Gastroesophageal sphincter (tissue), 4 donors: ENCODE measurements around the gene PTAR1. TPM values are rescaled to one million over a fixed set of nuclear protein-coding genes. Genes with fewer than 3 reads are reported as not detected.

Source experiments
- ATAC-seq: fragments of 150-250 bp; one replicate; pipeline ENCODE4 v1.9.1; 2016; ENCODE audit warnings: mild to moderate bottlenecking, moderate library complexity
- H3K27ac ChIP-seq, 4 donors: fragments of 200-600 bp; sonication (generic) in 3 of 4; 1 replicate in 3 of 4; 2 replicates in 1 of 4; pipeline ENCODE4 v1.5.1; 2016 to 2019
- H3K27me3 ChIP-seq: fragments of 200-600 bp; sonication (generic); one replicate; pipeline ENCODE4 v1.5.1; 2019
- H3K36me3 ChIP-seq, 2 donors: fragments of 200-600 bp; sonication (generic); one replicate each; pipeline ENCODE4 v1.5.1; 2019; ENCODE audit warnings: control low read depth in 1 of 2
- H3K4me1 ChIP-seq, 3 donors: fragments of 200-600 bp; sonication (generic); 1 replicate in 2 of 3; 2 replicates in 1 of 3; pipeline ENCODE4 v1.5.1; 2016 to 2019; ENCODE audit warnings: control low read depth in 2 of 3
- H3K4me3 ChIP-seq, 2 donors: fragments of 200-600 bp; sonication (generic); one replicate each; pipeline ENCODE4 v1.5.1; 2019; ENCODE audit warnings: mild to moderate bottlenecking in 1 of 2, moderate library complexity in 1 of 2
- H3K9me3 ChIP-seq, 3 donors: fragments of 200-600 bp; sonication (generic); one replicate each; pipeline ENCODE4 v1.5.1; 2017 to 2019; ENCODE audit warnings: control low read depth in 2 of 3
- CTCF ChIP-seq, 4 experiments: fragments of 200-600 bp in 2 of 4; fragments of 450-650 bp in 2 of 4; sonication (generic) in 1 of 4; IDR thresholded peaks; one replicate each; pipeline ENCODE4 v1.5.1; 2017 to 2019; ENCODE audit warnings: antibody characterized with exemption in 4 of 4, mild to moderate bottlenecking in 2 of 4, moderate library complexity in 2 of 4
- EP300 ChIP-seq: sonication (generic); formaldehyde crosslinking; IDR thresholded peaks from one replicate; pipeline ENCODE4 v1.6.1; 2017; ENCODE audit warnings: antibody characterized with exemption, mild to moderate bottlenecking
- POLR2A ChIP-seq, 2 donors: fragments of 450-650 bp; IDR thresholded peaks; one replicate each; pipeline ENCODE4 v1.6.1; 2017; ENCODE audit warnings: antibody characterized with exemption in 2 of 2, mild to moderate bottlenecking in 2 of 2, moderate library complexity in 1 of 2
- POLR2AphosphoS5 ChIP-seq: sonication (generic); formaldehyde crosslinking; IDR thresholded peaks from one replicate; pipeline ENCODE4 v1.6.1; 2017; ENCODE audit warnings: antibody characterized with exemption
- WGBS, 2 donors: methylation state at CpG; one replicate each; pipeline ENCODE4 v1.1.5; 2018; ENCODE audit warnings: low coverage in 1 of 2; 5-methylcytosine and 5-hydroxymethylcytosine counted together
- total RNA-seq, 4 donors: library from RNA; depleted of rRNA; stranded (reverse); fragments of >200 nt; gene quantifications; one replicate each; pipeline ENCODE4 v1.1.0, GENCODE V29; 2016

Gene PTAR1
- total RNA-seq, 4 donors from 2014 or later: 55.0 to 91.8 (median 68.5) TPM

DNA sequence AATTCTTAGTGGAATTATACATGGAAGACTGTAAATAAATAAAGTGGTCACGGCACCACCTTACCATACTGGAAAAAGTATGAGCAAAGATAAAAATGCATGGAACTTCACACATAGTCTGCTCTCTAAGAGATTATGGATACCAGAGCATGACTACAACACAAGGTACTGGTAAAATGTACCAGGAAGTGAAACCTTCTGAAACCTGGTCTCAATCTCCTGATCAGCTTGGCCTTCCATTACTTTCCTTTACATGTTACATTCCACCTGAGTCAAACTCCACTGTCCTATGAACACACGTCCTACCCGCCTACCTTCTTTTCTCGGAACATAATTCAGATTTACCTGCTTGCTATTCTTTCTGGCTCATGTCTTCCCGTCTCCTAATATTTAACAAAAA, 15.9 kb downstream of the PTAR1 start:
- H3K4me3 ChIP-seq: no peak overlapping the region
- H3K36me3 ChIP-seq: peaks cover 0 to 46% of the 10 kb centered on the region in 2 donors
- TF ChIP-seq POLR2A (IDR thresholded peaks at IDR 0.05): no peak
- no peak for TF ChIP-seq POLR2AphosphoS5
- no peak for TF ChIP-seq CTCF (IDR thresholded peaks at IDR 0.05)
- no peak for TF ChIP-seq EP300
- no peaks in the 10 kb centered on the region for H3K9me3 ChIP-seq
- no peaks in the 10 kb centered on the region for H3K27me3 ChIP-seq
- 83 to 93% methylated on average over 5 of the region's 5 CpGs for WGBS, 2 donors
- H3K4me1 ChIP-seq: peaks cover 0 to 32% (median 0%) of the 10 kb centered on the region in 3 donors
- H3K27ac ChIP-seq: no peak overlapping the region
- ATAC-seq: no peak

GRCh38 chr9:69740872-69741505, 18.8 kb downstream of the PTAR1 start:
- no peak overlapping the region for H3K4me3 ChIP-seq
- no peak overlapping the region for H3K27ac ChIP-seq
- H3K9me3 ChIP-seq: no peaks in the 10 kb centered on the region
- H3K27me3 ChIP-seq: no peaks in the 10 kb centered on the region
- peaks cover 0 to 37% of the 10 kb centered on the region in 2 donors for H3K36me3 ChIP-seq
- 92 to 94% methylated on average over 2 of the region's 2 CpGs for WGBS, 2 donors
- H3K4me1 ChIP-seq: peaks cover 0 to 8% (median 0%) of the 10 kb centered on the region in 3 donors
- TF ChIP-seq CTCF (IDR thresholded peaks at IDR 0.05) (no peak), POLR2AphosphoS5 (no peak), EP300 (no peak), POLR2A (IDR thresholded peaks at IDR 0.05) (no peak)
- ATAC-seq: no peak

DNA sequence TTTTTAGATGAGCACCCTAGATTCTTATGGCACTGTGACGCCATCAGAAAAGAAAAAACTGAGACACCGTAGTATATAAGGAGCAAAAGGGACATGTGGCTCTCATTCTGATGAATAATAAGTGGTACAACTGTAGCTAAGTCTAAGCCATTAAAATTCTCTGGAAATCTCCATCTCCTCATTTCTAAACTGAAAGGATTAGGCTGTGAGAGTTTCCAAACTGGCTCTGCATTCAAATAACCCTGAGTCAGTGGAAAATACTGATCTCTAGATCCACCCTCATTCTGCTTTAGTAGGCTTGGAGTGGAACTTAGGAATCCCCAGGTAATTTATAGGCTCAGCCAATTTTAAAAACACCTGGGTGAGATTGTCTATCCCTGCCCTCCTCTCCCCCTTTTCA, 28.5 kb downstream of the PTAR1 start:
- Histone ChIP-seq H3K27ac (no peak overlapping the region), H3K9me3 (no peaks in the 10 kb centered on the region), H3K4me1 (no peaks in the 10 kb centered on the region), H3K4me3 (no peak overlapping the region), H3K36me3 (peaks cover 4 to 59% of the 10 kb centered on the region in 2 donors), H3K27me3 (no peaks in the 10 kb centered on the region)
- ATAC-seq: no peak
- WGBS, 2 donors: 98 to 100% methylated on average over 1 to 2 of the region's 2 CpGs
- no peak for TF ChIP-seq POLR2AphosphoS5
- no peak for TF ChIP-seq EP300
- no peak for TF ChIP-seq CTCF (IDR thresholded peaks at IDR 0.05)
- TF ChIP-seq POLR2A (IDR thresholded peaks at IDR 0.05): no peak

DNA sequence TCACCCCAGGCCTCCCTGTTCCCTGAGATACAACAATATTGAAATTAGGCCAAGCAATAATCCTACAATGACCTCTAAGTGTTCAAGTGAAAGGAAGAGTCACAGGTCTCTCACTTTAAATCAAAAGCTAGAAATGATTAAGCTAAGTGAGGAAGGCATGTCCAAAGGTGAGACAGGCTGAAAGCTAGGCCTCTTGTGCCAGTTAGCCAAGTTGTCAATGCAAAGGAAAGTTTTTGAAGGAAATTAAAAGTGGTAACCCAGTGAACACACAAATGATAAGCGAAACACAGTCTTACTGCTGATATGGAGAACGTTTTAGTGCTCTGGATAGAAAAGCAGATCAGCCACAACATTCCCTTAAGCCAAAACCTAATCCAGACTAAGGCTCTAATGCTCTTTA, 39.8 kb downstream of the PTAR1 start:
- Histone ChIP-seq H3K9me3 (no peaks in the 10 kb centered on the region), H3K4me3 (no peak overlapping the region), H3K4me1 (no peaks in the 10 kb centered on the region), H3K27ac (no peak overlapping the region), H3K36me3 (peaks cover 0 to 73% of the 10 kb centered on the region in 2 donors), H3K27me3 (no peaks in the 10 kb centered on the region)
- ATAC-seq: no peak
- 94 to 97% methylated on average over 2 of the region's 2 CpGs for WGBS, 2 donors
- TF ChIP-seq POLR2A (IDR thresholded peaks at IDR 0.05) (no peak), CTCF (IDR thresholded peaks at IDR 0.05) (no peak), POLR2AphosphoS5 (no peak), EP300 (no peak)

GRCh38 chr9:69719367-69719766, 40.4 kb downstream of the PTAR1 start:
- Histone ChIP-seq H3K27me3 (no peaks in the 10 kb centered on the region), H3K9me3 (no peaks in the 10 kb centered on the region), H3K36me3 (peaks cover 0 to 70% of the 10 kb centered on the region in 2 donors), H3K27ac (no peak overlapping the region), H3K4me1 (no peaks in the 10 kb centered on the region), H3K4me3 (no peak overlapping the region)
- ATAC-seq: no peak
- 83 to 92% methylated on average over 2 to 3 of the region's 3 CpGs for WGBS, 2 donors
- no peak for TF ChIP-seq POLR2A (IDR thresholded peaks at IDR 0.05)
- TF ChIP-seq EP300: no peak
- no peak for TF ChIP-seq CTCF (IDR thresholded peaks at IDR 0.05)
- no peak for TF ChIP-seq POLR2AphosphoS5
